GM12801 (cell line): ENCODE measurements around the gene OR4C45.

Experiments used
- CTCF ChIP-seq: IDR thresholded peaks from one replicate; pipeline ENCODE4 v1.5.1; 2011; ENCODE audit warnings: control low read depth; ENCODE audit not compliant: insufficient read length; ENCODE audit errors: extremely low read depth

OR4C45 gene

GRCh38 chr11:50032574-50032973 is at the start of gene OR4C45:
TSS of gene OR4C45 (plus strand) at chr11:50032874.
- TF ChIP-seq CTCF: no peak

- TF ChIP-seq CTCF: no peak
Measured at GRCh38 chr11:49995565-49995964, 37.1 kb upstream of the OR4C45 start.

DNA sequence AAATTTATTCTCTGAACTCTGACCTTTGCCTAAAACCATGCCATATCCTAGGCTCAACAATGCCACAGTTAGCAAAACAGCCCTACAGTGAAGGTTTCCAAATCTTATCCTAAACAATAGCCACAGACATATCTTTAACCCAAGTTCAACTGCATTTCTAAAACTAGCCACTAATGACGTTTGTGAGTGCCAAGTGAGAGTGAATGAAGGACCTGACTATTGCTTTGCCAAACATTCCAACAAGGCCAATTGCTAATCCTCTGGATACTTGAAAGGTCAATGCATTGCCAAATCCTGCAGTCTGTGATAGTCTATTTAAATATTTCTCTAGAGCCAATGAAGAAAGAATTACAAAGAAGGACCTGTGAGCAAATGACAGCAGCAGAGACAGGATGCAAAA is 2.5 kb upstream of the OR4C45 start:
- no peak for TF ChIP-seq CTCF

DNA sequence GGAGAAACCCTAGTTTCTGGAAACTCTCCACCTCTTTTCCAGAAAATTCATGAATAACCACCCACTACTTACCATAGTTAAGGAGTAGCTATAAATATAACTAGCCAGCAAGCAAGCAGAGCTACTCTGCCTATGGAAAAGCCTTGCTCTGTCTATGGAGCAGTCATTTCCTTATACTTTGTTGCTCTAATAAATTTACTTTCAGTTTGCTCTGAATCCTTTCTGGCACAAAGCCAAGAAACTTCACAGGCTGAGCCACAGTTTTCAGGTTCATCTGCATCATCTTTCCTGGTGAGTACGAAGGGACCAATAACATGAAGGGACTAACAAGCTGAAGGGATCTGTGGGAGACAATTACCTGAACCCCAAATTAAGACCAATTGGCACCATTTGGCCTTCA is 4.6 kb downstream of the OR4C45 start:
- TF ChIP-seq CTCF: no peak

DNA sequence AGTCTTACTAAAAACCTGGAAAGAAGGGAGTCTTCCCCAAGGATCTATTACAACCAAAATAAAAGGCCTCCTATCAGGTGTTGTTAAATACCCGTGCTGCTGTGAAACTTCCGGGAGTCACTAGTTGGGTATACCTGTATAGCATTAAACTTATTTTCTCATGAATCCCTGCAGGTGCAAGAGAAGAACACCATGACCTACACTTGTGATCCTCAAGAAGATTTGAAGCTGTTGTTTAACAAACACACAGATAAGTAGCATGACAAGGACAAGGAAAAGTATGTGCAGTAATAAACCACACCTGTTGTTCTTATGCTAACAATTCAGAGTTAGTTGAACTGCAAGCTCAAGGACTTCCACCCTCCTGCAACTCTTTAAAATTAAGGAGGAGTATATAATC is 12.0 kb downstream of the OR4C45 start:
- no peak for TF ChIP-seq CTCF

GRCh38 chr11:50070389-50070788 is 37.7 kb downstream of the OR4C45 start:
- no peak for TF ChIP-seq CTCF

GRCh38 chr11:50071584-50072225 is 39.0 kb downstream of the OR4C45 start:
- TF ChIP-seq CTCF: no peak
